Karpas-422 (cell line): ENCODE results near the gene ERMARD. TPM values are rescaled to one million over a fixed set of nuclear protein-coding genes. Genes with fewer than 3 reads are reported as not detected.
A peak's percentile ranks its signal among the peaks of the same experiment; 100 is the strongest.

ENCODE experiments used
- DNase-seq: peaks from one replicate; pipeline ENCODE4 v3.0.0-alpha.2; 2015
- H2AFZ ChIP-seq: fragments of 200-600 bp; sonication (generic); 2 replicates; pipeline ENCODE4 v1.6.1; 2014; ENCODE audit warnings: antibody characterized with exemption, low read length, mixed read lengths
- H3K27ac ChIP-seq: fragments of 200-600 bp; sonication (generic); 2 replicates; pipeline ENCODE4 v1.5.1; 2014; ENCODE audit warnings: mild to moderate bottlenecking, low read length, moderate library complexity
- H3K27me3 ChIP-seq: fragments of 200-600 bp; sonication (generic); 2 replicates; pipeline ENCODE4 v1.6.1; 2014; ENCODE audit warnings: low read length, mixed read lengths
- H3K36me3 ChIP-seq: fragments of 200-600 bp; sonication (generic); 2 replicates; pipeline ENCODE4 v1.6.1; 2014; ENCODE audit warnings: low read length, mixed read lengths; ENCODE audit not compliant: insufficient read depth
- H3K4me1 ChIP-seq: fragments of 200-600 bp; sonication (generic); 2 replicates; pipeline ENCODE4 v1.6.1; 2014; ENCODE audit warnings: mild to moderate bottlenecking, low read length, mixed read lengths
- H3K4me2 ChIP-seq: fragments of 200-600 bp; sonication (generic); 2 replicates; pipeline ENCODE4 v1.6.1; 2014; ENCODE audit warnings: low read length, low read depth, mild to moderate bottlenecking; ENCODE audit not compliant: poor library complexity, severe bottlenecking
- H3K4me3 ChIP-seq: fragments of 200-600 bp; sonication (generic); 2 replicates; pipeline ENCODE4 v1.5.1; 2014; ENCODE audit warnings: mild to moderate bottlenecking, antibody characterized with exemption, low read length, mixed read lengths
- H3K79me2 ChIP-seq: fragments of 200-600 bp; sonication (generic); 2 replicates; pipeline ENCODE4 v1.6.1; 2014; ENCODE audit warnings: mild to moderate bottlenecking, low read length, mixed read lengths
- H3K9ac ChIP-seq: fragments of 200-600 bp; sonication (generic); 2 replicates; pipeline ENCODE4 v1.6.0; 2014; ENCODE audit warnings: low read length
- H3K9me2 ChIP-seq: fragments of 200-600 bp; sonication (generic), shearing (Covaris generic); replicated peaks from 2 replicates; pipeline ENCODE4 v1.6.0; 2014; ENCODE audit warnings: mild to moderate bottlenecking, low read length, moderate library complexity; ENCODE audit not compliant: insufficient read depth
- H3K9me3 ChIP-seq: fragments of 300-700, 200-600 bp; sonication (generic); 2 replicates; pipeline ENCODE4 v1.6.1; 2014; ENCODE audit warnings: low read length, mixed read lengths
- H4K20me1 ChIP-seq: fragments of 200-600 bp; sonication (generic); 2 replicates; pipeline ENCODE4 v1.6.1; 2014; ENCODE audit warnings: mild to moderate bottlenecking, antibody characterized with exemption, low read length, low read depth; ENCODE audit not compliant: insufficient read depth
- total RNA-seq: library from RNA; depleted of rRNA; stranded (reverse); fragments of >200 nt; shearing (Covaris generic); gene quantifications from 2 replicates; pipeline ENCODE4 v1.2.3, GENCODE V29; 2014; ENCODE audit warnings: low replicate concordance

The ERMARD gene
- total RNA-seq, 1 experiment from 2014 or later = 38.5 TPM

DNA sequence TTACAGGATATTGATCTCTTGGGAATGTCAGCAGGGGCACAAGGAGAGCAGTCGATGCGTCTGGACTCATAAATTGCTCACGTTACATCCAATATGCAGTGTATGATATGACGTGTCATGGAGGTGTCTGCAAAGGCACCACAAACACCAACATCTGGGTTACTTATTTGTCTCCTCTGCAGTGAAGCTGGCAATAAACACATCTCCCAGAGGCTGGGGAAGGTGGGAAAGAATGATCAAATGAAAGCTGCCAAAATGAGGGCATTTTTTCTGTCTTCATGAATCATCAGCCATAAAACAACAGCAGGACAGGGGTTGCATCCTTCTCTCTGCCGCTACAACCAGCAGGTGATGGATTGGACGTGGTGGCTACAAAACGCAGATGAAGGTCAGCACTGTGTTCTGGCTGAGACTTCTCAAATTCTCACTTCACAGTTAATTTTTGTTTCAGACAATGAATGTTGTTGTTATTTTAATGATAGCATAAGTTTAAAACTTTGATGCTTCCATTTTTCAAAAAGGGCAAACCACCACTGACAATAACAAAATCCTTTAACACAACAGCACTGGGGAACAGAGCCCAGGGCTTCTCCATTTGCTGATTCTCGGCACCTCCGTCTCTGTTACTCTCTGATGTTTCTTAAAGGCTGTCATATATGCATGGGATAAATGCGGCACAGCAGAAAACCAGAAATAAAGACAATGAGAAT lies 47.5 kb downstream of the ERMARD start:
- Histone ChIP-seq H3K4me2 (no peak overlapping the region), H2AFZ (no peak overlapping the region), H3K9me3 (no peaks in the 10 kb centered on the region), H3K79me2 (no peaks in the 10 kb centered on the region), H4K20me1 (no peaks in the 10 kb centered on the region), H3K9me2 (no peaks in the 10 kb centered on the region), H3K9ac (no peak overlapping the region), H3K4me1 (peaks cover 19% of the 10 kb centered on the region), H3K27me3 (no peaks in the 10 kb centered on the region), H3K36me3 (no peaks in the 10 kb centered on the region), H3K27ac (no peak overlapping the region), H3K4me3 (no peak overlapping the region)
- DNase-seq = no peak

DNA sequence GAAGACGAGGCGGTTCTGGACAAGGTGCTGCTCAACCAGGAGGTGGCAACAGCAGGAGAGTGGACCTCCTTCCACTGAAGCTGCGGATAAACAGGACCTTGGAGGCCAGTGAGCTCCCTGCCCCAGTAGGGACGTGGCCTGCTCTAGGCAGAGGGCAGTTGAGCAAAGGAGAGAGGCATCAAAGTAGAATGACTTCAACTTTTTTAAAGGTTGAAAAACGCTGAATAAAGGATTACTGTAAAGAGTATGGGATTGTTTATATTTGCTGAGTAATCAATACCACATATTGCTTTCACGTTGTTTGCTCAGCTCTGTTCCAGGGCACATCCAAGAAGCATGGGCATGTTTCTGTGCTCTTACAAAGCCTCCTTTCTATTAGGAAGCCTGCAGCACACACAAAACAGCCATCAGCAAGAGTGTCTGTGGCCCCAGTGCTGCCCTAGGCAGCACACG lies 48.1 kb downstream of the ERMARD start:
- Histone ChIP-seq H3K9ac (no peak overlapping the region), H3K4me3 (no peak overlapping the region), H3K4me1 (peaks cover 21% of the 10 kb centered on the region), H3K9me2 (no peaks in the 10 kb centered on the region), H3K4me2 (no peak overlapping the region), H3K36me3 (no peaks in the 10 kb centered on the region), H3K79me2 (no peaks in the 10 kb centered on the region), H4K20me1 (no peaks in the 10 kb centered on the region), H3K9me3 (no peaks in the 10 kb centered on the region), H3K27me3 (no peaks in the 10 kb centered on the region), H3K27ac (no peak overlapping the region), H2AFZ (no peak overlapping the region)
- DNase-seq = no peak

DNA sequence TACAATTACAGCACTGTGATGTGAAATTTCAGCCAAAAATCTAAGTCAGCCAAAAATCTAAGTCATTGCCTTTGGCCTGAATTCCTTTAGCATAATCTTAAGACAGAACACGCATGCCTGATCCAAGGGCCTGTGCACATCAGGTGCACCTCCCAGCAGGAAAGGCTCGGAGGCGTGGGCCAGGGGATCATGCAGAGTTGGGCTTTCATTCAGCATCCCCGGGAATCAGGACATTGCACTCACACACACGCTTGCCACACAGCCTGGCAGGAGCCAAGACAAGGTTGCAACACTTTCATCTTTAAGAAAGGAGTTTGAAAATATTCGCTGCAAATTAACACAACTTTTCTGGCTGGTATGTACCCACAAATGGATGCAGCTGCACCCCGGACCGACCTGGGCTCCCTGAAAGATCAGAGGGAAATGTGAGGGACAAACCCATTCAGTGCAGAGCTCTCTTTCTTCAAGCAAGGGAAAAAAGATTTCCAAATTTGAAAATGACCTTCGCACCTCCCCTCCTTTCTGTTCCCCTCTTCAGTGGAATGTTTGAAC lies 48.8 kb downstream of the ERMARD start:
- no peaks in the 10 kb centered on the region for H3K9me3 ChIP-seq
- H2AFZ ChIP-seq = no peak overlapping the region
- H3K27me3 ChIP-seq = no peaks in the 10 kb centered on the region
- H3K36me3 ChIP-seq = no peaks in the 10 kb centered on the region
- H3K4me3 ChIP-seq = no peak overlapping the region
- no peak overlapping the region for H3K27ac ChIP-seq
- no peak for DNase-seq
- no peak overlapping the region for H3K9ac ChIP-seq
- peaks cover 21% of the 10 kb centered on the region for H3K4me1 ChIP-seq
- no peaks in the 10 kb centered on the region for H4K20me1 ChIP-seq
- no peaks in the 10 kb centered on the region for H3K79me2 ChIP-seq
- H3K9me2 ChIP-seq = no peaks in the 10 kb centered on the region
- no peak overlapping the region for H3K4me2 ChIP-seq

DNA sequence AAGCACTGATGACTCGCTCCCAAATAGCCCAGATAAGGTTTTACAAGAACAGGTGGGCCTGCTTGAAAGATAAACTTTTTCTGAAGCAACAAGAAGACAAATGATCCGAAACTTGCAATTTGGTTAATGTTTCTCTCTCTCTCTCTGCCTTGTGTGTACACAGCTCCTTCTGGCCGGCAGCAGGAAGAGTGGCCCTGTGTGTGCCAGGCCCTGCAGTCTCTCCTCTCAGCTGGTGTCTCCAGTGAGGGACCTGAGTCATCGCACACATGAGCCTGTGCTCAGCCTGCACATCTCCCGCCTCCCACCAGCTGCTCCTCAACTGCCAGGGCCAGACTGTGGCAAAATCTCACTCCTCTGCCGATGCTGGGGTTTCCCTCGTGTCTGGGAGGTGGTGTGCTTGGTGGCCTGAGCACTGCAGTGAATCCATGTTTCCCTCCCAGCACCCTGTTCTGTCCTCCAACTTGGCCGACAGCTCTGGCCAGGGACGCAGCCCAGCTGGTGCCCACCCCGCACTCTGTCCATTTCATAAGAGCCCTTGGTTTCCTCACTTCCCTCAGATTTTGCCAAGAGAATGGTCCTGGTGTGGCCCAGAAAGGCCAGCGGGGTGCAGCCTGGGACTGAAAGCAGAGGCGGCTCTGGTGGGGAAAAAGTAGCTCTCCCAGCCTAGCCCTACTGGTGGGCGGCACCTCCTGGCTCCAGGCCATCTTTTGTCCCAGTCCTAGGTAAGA lies 49.4 kb downstream of the ERMARD start:
- no peaks in the 10 kb centered on the region for H3K79me2 ChIP-seq
- H3K4me2 ChIP-seq = no peak overlapping the region
- no peak for DNase-seq
- H3K27ac ChIP-seq = no peak overlapping the region
- H3K4me1 ChIP-seq = peaks cover 21% of the 10 kb centered on the region
- H3K9me3 ChIP-seq = no peaks in the 10 kb centered on the region
- no peaks in the 10 kb centered on the region for H3K27me3 ChIP-seq
- H3K9me2 ChIP-seq = no peaks in the 10 kb centered on the region
- no peak overlapping the region for H2AFZ ChIP-seq
- H4K20me1 ChIP-seq = no peaks in the 10 kb centered on the region
- no peak overlapping the region for H3K9ac ChIP-seq
- no peaks in the 10 kb centered on the region for H3K36me3 ChIP-seq
- H3K4me3 ChIP-seq = no peak overlapping the region

DNA sequence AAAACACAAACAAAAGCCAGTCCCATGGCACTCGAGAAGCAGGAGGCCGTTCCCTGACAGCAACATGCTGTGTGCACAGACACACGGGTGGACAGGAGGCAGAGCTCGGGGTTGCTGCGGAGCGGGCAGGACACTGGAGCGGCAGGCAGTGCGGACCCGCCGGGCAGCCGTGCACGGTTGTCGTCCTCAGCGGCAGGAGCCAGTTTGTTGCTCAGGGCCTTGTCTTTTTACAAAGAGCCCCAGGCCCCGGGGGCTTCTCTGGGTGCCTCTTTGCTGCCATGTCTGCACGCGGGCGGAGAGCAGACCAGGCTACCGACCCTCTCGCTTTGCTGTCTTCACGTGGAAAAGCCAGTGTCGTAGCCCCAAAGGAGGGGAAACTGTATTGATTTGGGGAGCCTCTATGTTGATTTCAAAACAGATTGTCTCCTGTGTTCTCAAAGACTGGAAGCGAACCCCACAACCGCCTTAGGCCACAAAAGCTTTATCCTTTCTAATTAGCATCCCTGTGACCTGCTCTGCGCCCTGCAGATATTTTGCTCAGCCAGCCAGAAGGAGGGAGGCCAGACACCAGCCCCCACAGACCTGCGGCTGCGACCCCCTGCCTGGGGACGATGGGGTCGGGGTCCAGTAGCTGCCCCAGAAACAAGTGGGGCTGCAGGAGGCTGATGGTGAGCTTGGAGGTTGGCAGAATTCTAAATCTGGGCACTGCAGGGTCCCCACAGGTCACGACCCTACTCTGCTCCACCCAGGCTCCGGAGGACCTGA lies 50.2 kb downstream of the ERMARD start:
- Histone ChIP-seq H3K4me3 (no peak overlapping the region), H3K27me3 (no peaks in the 10 kb centered on the region), H3K27ac (no peak overlapping the region), H3K9ac (no peak overlapping the region), H3K4me1 (peaks cover 21% of the 10 kb centered on the region), H3K36me3 (no peaks in the 10 kb centered on the region), H3K9me2 (no peaks in the 10 kb centered on the region), H3K9me3 (no peaks in the 10 kb centered on the region), H4K20me1 (no peaks in the 10 kb centered on the region), H3K4me2 (no peak overlapping the region), H3K79me2 (no peaks in the 10 kb centered on the region), H2AFZ (no peak overlapping the region)
- DNase-seq = no peak

DNA sequence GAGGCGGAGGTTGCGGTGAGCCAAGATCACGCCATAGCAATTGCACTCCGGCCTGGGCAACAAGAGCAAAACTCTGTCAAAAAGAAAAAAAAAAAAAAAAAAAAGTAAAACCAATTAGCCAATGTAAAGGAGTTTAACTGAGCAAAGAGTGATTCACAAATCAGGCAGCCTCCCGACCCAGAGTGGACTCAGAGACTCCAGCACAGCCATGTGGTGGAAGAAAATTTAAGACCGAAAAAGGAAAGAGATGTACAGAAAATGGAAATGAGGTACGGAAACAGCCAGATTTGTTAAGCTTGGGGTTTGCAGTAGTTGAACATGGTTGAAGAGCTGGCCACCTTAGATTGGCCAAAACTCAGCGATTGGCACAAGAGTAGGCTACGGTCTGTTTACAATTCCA lies 51.4 kb downstream of the ERMARD start:
- H2AFZ ChIP-seq = peak overlapping the region; percentile 67; the same call in 1 of the 2 replicates
- H3K4me3 ChIP-seq = 0 out of 2 replicates have a peak overlapping the region, but pooled peaks have one; percentile 11
- H3K27me3 ChIP-seq = no peaks in the 10 kb centered on the region
- H3K9ac ChIP-seq = peak overlapping the region; percentile 5; the same call in 1 of the 2 replicates
- no peaks in the 10 kb centered on the region for H3K36me3 ChIP-seq
- H3K27ac ChIP-seq = 0 out of 2 replicates have a peak overlapping the region, but pooled peaks have one; percentile 16
- DNase-seq = peak; percentile 51
- H3K4me2 ChIP-seq = peak overlapping the region; percentile 38
- no peaks in the 10 kb centered on the region for H3K9me2 ChIP-seq
- no peaks in the 10 kb centered on the region for H3K9me3 ChIP-seq
- no peaks in the 10 kb centered on the region for H4K20me1 ChIP-seq
- H3K4me1 ChIP-seq = peaks cover 21% of the 10 kb centered on the region
- no peaks in the 10 kb centered on the region for H3K79me2 ChIP-seq

DNA sequence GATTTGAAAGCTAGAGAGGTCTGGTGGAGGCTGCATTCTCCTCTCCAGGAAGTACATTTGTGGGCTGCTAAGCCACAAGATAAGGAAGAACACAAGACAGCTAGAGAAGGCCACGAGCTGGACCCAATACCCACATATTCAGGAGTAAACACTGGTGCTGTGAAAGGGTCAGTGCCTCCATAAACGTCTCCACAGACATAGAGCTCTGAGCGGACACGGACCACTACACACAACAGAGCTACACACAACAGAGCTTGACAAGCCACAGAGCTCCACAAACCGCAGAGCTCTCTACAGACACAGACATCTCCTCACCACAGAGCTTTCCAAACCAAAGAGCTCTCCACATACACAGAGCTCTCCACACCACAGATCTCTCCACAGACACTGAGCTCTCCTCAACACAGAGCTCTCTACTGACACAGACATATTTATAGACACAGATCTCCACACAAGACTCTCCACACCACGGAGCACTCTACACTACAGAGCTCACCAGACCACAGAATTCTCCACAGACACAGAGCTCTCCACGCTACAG lies 51.9 kb downstream of the ERMARD start:
- Histone ChIP-seq H3K9ac (peak overlapping the region; percentile 5), H4K20me1 (no peaks in the 10 kb centered on the region), H3K27me3 (no peaks in the 10 kb centered on the region), H3K79me2 (no peaks in the 10 kb centered on the region), H3K27ac (0 out of 2 replicates have a peak overlapping the region, but pooled peaks have one; percentile 16), H3K4me2 (peak overlapping the region; percentile 38), H3K4me1 (peaks cover 21% of the 10 kb centered on the region), H3K4me3 (0 out of 2 replicates have a peak overlapping the region, but pooled peaks have one; percentile 11), H2AFZ (peak overlapping the region; percentile 67; the same call in 1 of the 2 replicates), H3K36me3 (no peaks in the 10 kb centered on the region), H3K9me2 (no peaks in the 10 kb centered on the region), H3K9me3 (no peaks in the 10 kb centered on the region)
- DNase-seq = peak; percentile 58
